ENCODE results near the gene FGL2. TPM values are rescaled to one million over a fixed set of nuclear protein-coding genes. Genes with fewer than 3 reads are reported as not detected.
"Not testable (repeated sequence)": the region's sequence is repeated elsewhere in the genome, so short reads cannot be mapped to it uniquely, and the experiment has no call there.

The FGL2 gene
- total and polyA plus RNA-seq, 2 experiments from 2014 or later, result not detected

- TF ChIP-seq ZNF462 (CRISPR knock-in tag; IDR thresholded peaks at IDR 0.05) (no peak), NANOG (IDR thresholded peaks at IDR 0.05; ENCODE audit: borderline replicate concordance) (no peak)
Measured at GRCh38 chr7:77157446-77157845, 42.2 kb downstream of the FGL2 start (continued).

GRCh38 chr7:77157034-77157433 lies 42.6 kb downstream of the FGL2 start:
- not testable (repeated sequence) for H3K27me3 ChIP-seq (ENCODE audit: insufficient read depth); H3F3A ChIP-seq (replicated peaks; ENCODE audit: low read depth); H3K4me3 Mint-ChIP-seq; ATAC-seq; H3K27me3 Mint-ChIP-seq (ENCODE audit: insufficient read depth, low read depth, poor library complexity); H3K4me2 ChIP-seq; H3K4me3 ChIP-seq; H3K9me2 ChIP-seq (ENCODE audit: insufficient read depth); H3K4me1 ChIP-seq (ENCODE audit: insufficient read depth); H3K36me3 ChIP-seq (ENCODE audit: insufficient read depth); H3K9me3 Mint-ChIP-seq; H2AFZ ChIP-seq; H3K79me2 ChIP-seq (replicated peaks; ENCODE audit: insufficient read depth); H3K36me3 Mint-ChIP-seq (ENCODE audit: low read depth); H3K4me1 Mint-ChIP-seq; H4K20me1 ChIP-seq (replicated peaks; ENCODE audit: insufficient read depth); H3K27ac Mint-ChIP-seq; H3K27ac ChIP-seq (ENCODE audit: low read depth); DNase-seq (ENCODE audit: low spot score)

- not testable (repeated sequence) for H3K27ac ChIP-seq (ENCODE audit: low read depth); H3K4me1 ChIP-seq (ENCODE audit: insufficient read depth); H3K9me3 Mint-ChIP-seq; H2AFZ ChIP-seq; H3K9me2 ChIP-seq (ENCODE audit: insufficient read depth); H3K27ac Mint-ChIP-seq; H3K4me3 ChIP-seq; H3K79me2 ChIP-seq (replicated peaks; ENCODE audit: insufficient read depth); H3K4me2 ChIP-seq; H3F3A ChIP-seq (replicated peaks; ENCODE audit: low read depth); H3K36me3 Mint-ChIP-seq (ENCODE audit: low read depth); H3K27me3 Mint-ChIP-seq (ENCODE audit: insufficient read depth, low read depth, poor library complexity); H4K20me1 ChIP-seq (replicated peaks; ENCODE audit: insufficient read depth); DNase-seq (ENCODE audit: low spot score); H3K4me3 Mint-ChIP-seq; H3K4me1 Mint-ChIP-seq; H3K27me3 ChIP-seq (ENCODE audit: insufficient read depth); H3K36me3 ChIP-seq (ENCODE audit: insufficient read depth); ATAC-seq
Measured at GRCh38 chr7:77155601-77156377, 43.8 kb downstream of the FGL2 start.

- not testable (repeated sequence) for H4K20me1 ChIP-seq (replicated peaks; ENCODE audit: insufficient read depth); H2AFZ ChIP-seq; H3K36me3 Mint-ChIP-seq (ENCODE audit: low read depth); H3K4me3 ChIP-seq; H3K27ac ChIP-seq (ENCODE audit: low read depth); H3K36me3 ChIP-seq (ENCODE audit: insufficient read depth); H3K27me3 Mint-ChIP-seq (ENCODE audit: insufficient read depth, low read depth, poor library complexity); H3K9me3 Mint-ChIP-seq; H3K9me2 ChIP-seq (ENCODE audit: insufficient read depth); H3K4me2 ChIP-seq; H3K4me1 Mint-ChIP-seq; H3K27ac Mint-ChIP-seq; H3F3A ChIP-seq (replicated peaks; ENCODE audit: low read depth); H3K79me2 ChIP-seq (replicated peaks; ENCODE audit: insufficient read depth); H3K4me1 ChIP-seq (ENCODE audit: insufficient read depth); H3K27me3 ChIP-seq (ENCODE audit: insufficient read depth); H3K4me3 Mint-ChIP-seq
- ATAC-seq, result peak; percentile 92
- peak; percentile 2 for DNase-seq (ENCODE audit: low spot score)
Measured at GRCh38 chr7:77154917-77155464, 44.6 kb downstream of the FGL2 start.

- not testable (repeated sequence) for H2AFZ ChIP-seq; H3K4me1 ChIP-seq (ENCODE audit: insufficient read depth); H3K36me3 ChIP-seq (ENCODE audit: insufficient read depth); DNase-seq (ENCODE audit: low spot score); H3F3A ChIP-seq (replicated peaks; ENCODE audit: low read depth); H3K27me3 ChIP-seq (ENCODE audit: insufficient read depth); H3K4me1 Mint-ChIP-seq; H3K9me2 ChIP-seq (ENCODE audit: insufficient read depth); ATAC-seq; H3K4me3 ChIP-seq; H3K4me2 ChIP-seq; H4K20me1 ChIP-seq (replicated peaks; ENCODE audit: insufficient read depth); H3K27ac Mint-ChIP-seq; H3K79me2 ChIP-seq (replicated peaks; ENCODE audit: insufficient read depth); H3K27ac ChIP-seq (ENCODE audit: low read depth); H3K4me3 Mint-ChIP-seq; H3K27me3 Mint-ChIP-seq (ENCODE audit: insufficient read depth, low read depth, poor library complexity)
- Mint-ChIP-seq H3K36me3 (ENCODE audit: low read depth) (peaks cover 11% of the 10 kb centered on the region), H3K9me3 (peaks cover 16% of the 10 kb centered on the region)
Measured at GRCh38 chr7:77152232-77152631, 47.4 kb downstream of the FGL2 start.

Data from GM23338 (cell line).